H1 (cell line): ENCODE results near the gene BAD. TPM values are rescaled to one million over a fixed set of nuclear protein-coding genes. Genes with fewer than 3 reads are reported as not detected.

ENCODE experiments used
- CTCF ChIA-PET: fragments of 300-600 bp; sonication (Branson Sonifier 250); formaldehyde crosslinking; loops from one replicate; lab custom pipeline; 2021; ENCODE audit not compliant: partially characterized antibody; lab: Charles Lee
- POLR2A ChIA-PET: fragments of 300-600 bp; sonication (Branson Sonifier 250); formaldehyde crosslinking; loops from one replicate; lab custom pipeline; 2021; ENCODE audit warnings: inconsistent platforms; ENCODE audit not compliant: partially characterized antibody; lab: Charles Lee
- DNase-seq, 2 experiments: peaks; one replicate each; pipeline versions ENCODE4 v3.0.0 to v3.0.0-alpha.2; 2010 to 2022; ENCODE audit warnings: low spot score in 2 of 2, low read depth in 1 of 2, mixed read lengths in 1 of 2
- FAIRE-seq: peaks from 2 replicates; lab custom pipeline; 2011; peaks lifted over from hg19 to GRCh38; lab: Jason Lieb, UNC
- H2AFZ ChIP-seq: 2 replicates; pipeline ENCODE4 v1.8.1; 2012; ENCODE audit warnings: low read length, inconsistent platforms
- H2AK5ac ChIP-seq: 2 replicates; pipeline ENCODE4 v1.6.1; 2013; ENCODE audit warnings: low read depth, low read length
- H2BK120ac ChIP-seq: replicated peaks from 2 replicates; pipeline ENCODE3; 2013; ENCODE audit warnings: low read depth, low read length, inconsistent platforms
- H2BK12ac ChIP-seq: 2 replicates; pipeline ENCODE4 v1.6.1; 2013; ENCODE audit warnings: low read depth, low read length
- H2BK15ac ChIP-seq: 2 replicates; pipeline ENCODE4 v1.6.1; 2013; ENCODE audit warnings: low read length
- H2BK20ac ChIP-seq: 2 replicates; pipeline ENCODE4 v1.6.1; 2013; ENCODE audit warnings: low read length
- H2BK5ac ChIP-seq: 2 replicates; pipeline ENCODE4 v1.6.1; 2013; ENCODE audit warnings: low read depth, low read length
- H3K14ac ChIP-seq: 2 replicates; pipeline ENCODE4 v1.6.1; 2013; ENCODE audit warnings: inconsistent platforms; ENCODE audit not compliant: insufficient read length
- H3K18ac ChIP-seq: 2 replicates; pipeline ENCODE4 v1.6.1; 2013; ENCODE audit warnings: low read length; ENCODE audit errors: extremely low read depth
- H3K23ac ChIP-seq: 2 replicates; pipeline ENCODE4 v1.6.1; 2013; ENCODE audit warnings: inconsistent platforms; ENCODE audit not compliant: insufficient read length
- H3K23me2 ChIP-seq: 2 replicates; pipeline ENCODE4 v1.6.1; 2013; ENCODE audit warnings: low read depth, low read length
- H3K27ac ChIP-seq: 2 replicates; pipeline ENCODE4 v1.6.1; 2011; ENCODE audit warnings: low read depth, low read length, inconsistent platforms
- H3K27me3 ChIP-seq, 4 experiments: replicated peaks in 1 of 4; 1 replicate in 1 of 4; 2 replicates in 3 of 4; pipeline versions ENCODE4 v1.6.1 to v1.8.1; 2011 to 2013; ENCODE audit warnings: low read length in 3 of 4, mild to moderate bottlenecking in 3 of 4, inconsistent platforms in 2 of 4, mixed read lengths in 2 of 4, moderate library complexity in 1 of 4; ENCODE audit not compliant: control insufficient read depth in 3 of 4, insufficient read depth in 3 of 4; ENCODE audit errors: extremely low read depth in 1 of 4
- H3K36me3 ChIP-seq, 4 experiments: 2 replicates each; pipeline versions ENCODE4 v1.6.1 to v1.8.1; 2011 to 2013; ENCODE audit warnings: mild to moderate bottlenecking in 4 of 4, low read length in 3 of 4, moderate library complexity in 2 of 4, control low read depth in 1 of 4, inconsistent platforms in 1 of 4; ENCODE audit not compliant: insufficient read depth in 4 of 4, control insufficient read depth in 2 of 4
- H3K4ac ChIP-seq: replicated peaks from 2 replicates; pipeline ENCODE3; 2013; ENCODE audit warnings: low read length, low read depth, mixed read lengths, inconsistent platforms; ENCODE audit not compliant: insufficient read length
- H3K4me1 ChIP-seq, 4 experiments: replicated peaks in 1 of 4; 1 replicate in 1 of 4; 2 replicates in 3 of 4; pipeline versions ENCODE4 v1.6.1 to v1.8.1; 2011 to 2013; ENCODE audit warnings: low read length in 3 of 4, inconsistent platforms in 2 of 4, mixed read lengths in 1 of 4; ENCODE audit not compliant: insufficient read depth in 4 of 4, control insufficient read depth in 3 of 4
- H3K4me2 ChIP-seq, 2 experiments: 2 replicates each; pipeline versions ENCODE4 v1.6.1 to v1.8.1; 2011 to 2013; ENCODE audit warnings: low read depth in 2 of 2, low read length in 2 of 2, control low read depth in 1 of 2, inconsistent platforms in 1 of 2, mild to moderate bottlenecking in 1 of 2; ENCODE audit not compliant: insufficient read depth in 1 of 2
- H3K4me3 ChIP-seq, 4 experiments: fragments of 200-600, 300-600 bp in 1 of 4; sonication (generic), shearing (Covaris generic), sonication (Bioruptor Twin) in 1 of 4; 2 replicates each; pipeline versions ENCODE4 v1.5.1 to v1.8.1; 2011 to 2016; ENCODE audit warnings: low read length in 4 of 4, low read depth in 3 of 4, control low read depth in 2 of 4, inconsistent platforms in 2 of 4, mild to moderate bottlenecking in 2 of 4, mixed read lengths in 1 of 4, moderate library complexity in 1 of 4; ENCODE audit not compliant: insufficient read depth in 2 of 4; ENCODE audit errors: extremely low read depth in 1 of 4
- H3K56ac ChIP-seq: replicated peaks from 2 replicates; pipeline ENCODE3; 2013; ENCODE audit warnings: low read depth, mild to moderate bottlenecking, mixed read lengths, low read length, inconsistent platforms; ENCODE audit not compliant: insufficient read length
- H3K79me1 ChIP-seq: 2 replicates; pipeline ENCODE4 v1.6.1; 2013; ENCODE audit warnings: low read depth, low read length, control low read depth
- H3K79me2 ChIP-seq, 2 experiments: 2 replicates each; pipeline versions ENCODE4 v1.6.1 to v1.8.1; 2012 to 2013; ENCODE audit warnings: low read length in 2 of 2, mild to moderate bottlenecking in 2 of 2, inconsistent platforms in 1 of 2; ENCODE audit not compliant: insufficient read depth in 2 of 2, control insufficient read depth in 1 of 2
- H3K9ac ChIP-seq, 4 experiments: replicated peaks in 1 of 4; 1 replicate in 1 of 4; 2 replicates in 3 of 4; pipeline versions ENCODE4 v1.6.1 to v1.8.1; 2011 to 2013; ENCODE audit warnings: low read depth in 3 of 4, low read length in 3 of 4, control low read depth in 2 of 4, mild to moderate bottlenecking in 2 of 4, moderate library complexity in 2 of 4, inconsistent platforms in 1 of 4; ENCODE audit errors: extremely low read depth in 1 of 4
- H3K9me3 ChIP-seq, 2 experiments: 2 replicates each; pipeline versions ENCODE4 v1.6.1 to v1.8.1; 2012 to 2013; ENCODE audit warnings: mild to moderate bottlenecking in 2 of 2, moderate library complexity in 2 of 2, control low read depth in 1 of 2, inconsistent platforms in 1 of 2, low read depth in 1 of 2, low read length in 1 of 2, mixed read lengths in 1 of 2; ENCODE audit not compliant: insufficient read depth in 2 of 2
- H4K20me1 ChIP-seq, 2 experiments: replicated peaks in 1 of 2; 2 replicates each; pipeline versions ENCODE3 to v1.8.1; 2011 to 2013; ENCODE audit warnings: inconsistent platforms in 2 of 2, low read length in 2 of 2, mild to moderate bottlenecking in 1 of 2; ENCODE audit not compliant: insufficient read depth in 2 of 2, control insufficient read depth in 1 of 2
- H4K5ac ChIP-seq: 2 replicates; pipeline ENCODE4 v1.6.1; 2013; ENCODE audit warnings: low read length, low read depth, mixed read lengths, inconsistent platforms; ENCODE audit not compliant: insufficient read length
- H4K8ac ChIP-seq: 2 replicates; pipeline ENCODE4 v1.8.0; 2013; ENCODE audit warnings: mild to moderate bottlenecking, moderate library complexity, low read length, inconsistent platforms; ENCODE audit not compliant: insufficient read depth; ENCODE audit errors: extremely low read depth
- H4K91ac ChIP-seq: replicated peaks from 2 replicates; pipeline ENCODE3; 2013; ENCODE audit warnings: low read length, mixed read lengths, inconsistent platforms; ENCODE audit not compliant: insufficient read length
- CBX8 ChIP-seq: fragments of 300-800, 300-1000 bp; sonication (generic); IDR thresholded peaks from 2 replicates; pipeline ENCODE4 v1.7.1; 2016; ENCODE audit warnings: low read depth, low read length, borderline replicate concordance
- HDAC2 ChIP-seq, 2 experiments: fragments of 300-600 bp in 1 of 2; sonication (generic) in 1 of 2; IDR thresholded peaks; 2 replicates each; pipeline ENCODE4 v1.6.1; 2011 to 2012; ENCODE audit warnings: low read depth in 2 of 2, low read length in 2 of 2, mild to moderate bottlenecking in 2 of 2, moderate library complexity in 2 of 2, borderline replicate concordance in 1 of 2, inconsistent platforms in 1 of 2
- HDAC6 ChIP-seq: IDR thresholded peaks from one replicate; pipeline ENCODE4 v1.7.1; 2012; ENCODE audit warnings: low read depth, mild to moderate bottlenecking, inconsistent platforms, low read length, moderate library complexity
- RAD21 ChIP-seq, 2 experiments: IDR thresholded peaks in 1 of 2; conservative IDR thresholded peaks in 1 of 2; 2 replicates each; pipeline ENCODE4 v1.6.1; 2011; ENCODE audit warnings: low read depth in 2 of 2, low read length in 2 of 2, improper control_type of control experiment in 1 of 2, inconsistent platforms in 1 of 2, mild to moderate bottlenecking in 1 of 2, moderate library complexity in 1 of 2
- SIRT6 ChIP-seq: IDR thresholded peaks from one replicate; pipeline ENCODE4 v1.7.1; 2012; ENCODE audit warnings: low read length, inconsistent platforms
- TCF12 ChIP-seq: IDR thresholded peaks from 2 replicates; pipeline ENCODE4 v1.6.1; 2011; ENCODE audit warnings: low read depth, mild to moderate bottlenecking, low read length
- WGBS, 2 experiments: shearing (Covaris generic) in 1 of 2; methylation state at CpG; one replicate each; pipeline versions ENCODE4 v1.1.6 to v1.1.7; 2013 to 2015; ENCODE audit warnings: low lambda C conversion rate in 2 of 2, mixed read lengths in 2 of 2, inconsistent platforms in 1 of 2, low coverage in 1 of 2, missing lambda C conversion rate in 1 of 2; ENCODE audit not compliant: insufficient replicate concordance in 2 of 2, insufficient coverage in 1 of 2, insufficient read length in 1 of 2; ENCODE audit errors: extremely low coverage in 1 of 2, missing lambda C conversion rate in 1 of 2; 5-methylcytosine and 5-hydroxymethylcytosine counted together
- polyA plus RNA-seq, 7 experiments: library from polyadenylated mRNA; depleted of rRNA in 3 of 7; stranded (reverse) in 5 of 7; unstranded in 2 of 7; fragments of >200 nt in 5 of 7; fragments of 200-250 nt in 2 of 7; gene quantifications; 1 replicate in 5 of 7; 2 replicates in 1 of 7; 4 replicates in 1 of 7; pipeline versions ENCODE4 v1.2.1 to v1.2.3, GENCODE V29; 2011 to 2013; ENCODE audit warnings: missing spikeins in 2 of 7, mixed read lengths in 2 of 7
- total RNA-seq: library from RNA; stranded (reverse); fragmentation: NEBNext Ultra II Directional; extraction: Animal tissue kit (Norgen Biotek cat#: 25700); gene quantifications from 2 replicates; pipeline ENCODE4 v1.2.1, GENCODE V29; 2021
- TF ChIP-seq, protein P1 (sequence below): IDR thresholded peaks from 2 replicates; pipeline ENCODE4 v1.6.1; 2012; ENCODE audit warnings: inconsistent platforms
- TF ChIP-seq, protein P2 (sequence below), 3 experiments: IDR thresholded peaks; 1 replicate in 2 of 3; 2 replicates in 1 of 3; pipeline versions ENCODE4 v1.5.1 to v1.6.1; 2011; ENCODE audit warnings: low read length in 3 of 3, mild to moderate bottlenecking in 3 of 3, inconsistent platforms in 2 of 3, low read depth in 1 of 3, moderate library complexity in 1 of 3; ENCODE audit not compliant: insufficient read depth in 1 of 3; ENCODE audit errors: control extremely low read depth in 1 of 3

The BAD gene
- total and polyA plus RNA-seq, 2 of the 8 experiments (the other 6 are each of a cell fraction or from before 2014, with no cell fraction given): 23.1 to 33.7 TPM

DNA sequence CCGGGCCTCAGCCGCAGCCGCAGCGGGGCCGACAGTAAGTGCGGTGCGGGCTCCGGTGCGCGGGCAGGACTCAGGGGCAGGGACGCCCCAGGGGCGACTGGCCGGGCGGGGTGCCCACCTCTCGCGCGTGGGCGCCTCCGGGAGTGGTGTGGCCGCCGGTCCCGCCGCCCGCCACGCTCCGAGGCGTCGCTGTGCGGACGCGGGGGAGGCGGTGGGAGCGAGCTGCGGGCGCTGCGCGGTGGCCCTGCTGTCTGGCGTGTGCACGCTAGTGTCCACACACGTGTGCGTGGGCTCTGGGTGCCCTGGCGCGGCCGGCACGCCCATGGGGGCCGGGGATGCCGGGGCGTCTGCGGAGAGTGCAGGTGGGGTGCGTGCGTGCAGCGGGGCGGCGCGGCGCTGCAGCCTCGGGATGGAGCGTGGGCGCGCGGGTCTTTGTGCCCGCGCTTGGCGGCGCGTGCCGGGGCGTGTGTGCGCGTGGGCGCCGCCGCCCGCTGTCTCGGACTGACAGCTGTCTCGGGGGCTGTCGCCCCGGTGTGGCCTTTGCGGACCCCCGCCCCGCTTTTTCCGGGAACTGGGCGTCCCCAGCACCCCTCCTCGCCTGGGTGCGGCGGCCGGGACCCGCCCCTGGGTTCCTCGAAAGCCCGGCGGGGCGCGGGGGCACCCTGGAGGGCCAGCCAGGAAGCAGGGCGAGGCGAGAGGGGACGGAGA is 7.4 kb upstream of the BAD start:
- no peak overlapping the region for H3K4ac ChIP-seq
- H3K79me2 ChIP-seq: no peaks in the 10 kb centered on the region
- 5% methylated on average over 13 of the region's 96 CpGs; no CpG with 5 or more reads in 1 of the 2 experiments for WGBS, 2 experiments
- no peak overlapping the region for H4K5ac ChIP-seq
- H3K27me3 ChIP-seq: peaks cover 64 to 79% (median 74%) of the 10 kb centered on the region in 4 experiments
- H3K18ac ChIP-seq: no peak overlapping the region
- no peak overlapping the region for H3K14ac ChIP-seq
- peaks cover 5% of the 10 kb centered on the region; the same call in 1 of the 2 replicates for H3K23me2 ChIP-seq
- H3K27ac ChIP-seq: no peak overlapping the region
- no peak overlapping the region for H3K56ac ChIP-seq
- no peak overlapping the region for H2BK120ac ChIP-seq
- FAIRE-seq (no peak), DNase-seq (no peak)
- peaks cover 5 to 25% of the 10 kb centered on the region in 2 experiments for H4K20me1 ChIP-seq
- peak overlapping the region; percentile 20 to 88 for H3K4me2 ChIP-seq
- no peak overlapping the region for H4K91ac ChIP-seq
- peaks cover 0 to 14% (median 3%) of the 10 kb centered on the region in 4 experiments; a peak in 5 of 7 replicates for H3K4me1 ChIP-seq
- no peak overlapping the region for H2BK15ac ChIP-seq
- H4K8ac ChIP-seq: no peak overlapping the region
- H2AK5ac ChIP-seq: no peak overlapping the region
- H3K23ac ChIP-seq: no peak overlapping the region
- H3K9ac ChIP-seq: no peak overlapping the region
- H3K36me3 ChIP-seq: peaks cover 0 to 9% (median 0%) of the 10 kb centered on the region in 4 experiments; a peak in 1 of 8 replicates
- ChIA-PET CTCF (interaction anchor here (0.8 to 11.4 kb wide), 3 partner anchors 11 to 88 kb away, joined by 3 to 134 read pairs (median 4); partner anchors contain the start of genes CATSPERZ, ESRRA, NUDT22 and TRPT1), POLR2A (interaction anchor here (1.0 to 2.8 kb wide), 6 partner anchors 8 to 43 kb away, joined by 3 to 10 read pairs (median 6); partner anchors contain the start of gene BAD)
- H3K79me1 ChIP-seq: no peaks in the 10 kb centered on the region
- H2BK20ac ChIP-seq: no peak overlapping the region
- no peak overlapping the region for H2BK12ac ChIP-seq
- H3K9me3 ChIP-seq: no peaks in the 10 kb centered on the region
- no peak overlapping the region for H2AFZ ChIP-seq
- no peak overlapping the region for H2BK5ac ChIP-seq
- peak overlapping the region; percentile 21 to 64 (median 34) for H3K4me3 ChIP-seq
- TF ChIP-seq, protein P1, sequence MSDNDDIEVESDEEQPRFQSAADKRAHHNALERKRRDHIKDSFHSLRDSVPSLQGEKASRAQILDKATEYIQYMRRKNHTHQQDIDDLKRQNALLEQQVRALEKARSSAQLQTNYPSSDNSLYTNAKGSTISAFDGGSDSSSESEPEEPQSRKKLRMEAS: no peak
- TF ChIP-seq TCF12: no peak
- TF ChIP-seq SIRT6: no peak
- no peak for TF ChIP-seq CBX8
- TF ChIP-seq HDAC2 (IDR thresholded peaks at IDR 0.05; ENCODE audit: borderline replicate concordance in 1 of 2, low read depth in 2 of 2, low read length in 2 of 2): no peak
- no peak for TF ChIP-seq RAD21 (IDR thresholded peaks at IDR 0.05 in 1 of 2, conservative IDR thresholded peaks at IDR 0.05 in 1 of 2; ENCODE audit: low read depth in 2 of 2, low read length in 2 of 2)
- TF ChIP-seq HDAC6: no peak
- TF ChIP-seq, protein P2, sequence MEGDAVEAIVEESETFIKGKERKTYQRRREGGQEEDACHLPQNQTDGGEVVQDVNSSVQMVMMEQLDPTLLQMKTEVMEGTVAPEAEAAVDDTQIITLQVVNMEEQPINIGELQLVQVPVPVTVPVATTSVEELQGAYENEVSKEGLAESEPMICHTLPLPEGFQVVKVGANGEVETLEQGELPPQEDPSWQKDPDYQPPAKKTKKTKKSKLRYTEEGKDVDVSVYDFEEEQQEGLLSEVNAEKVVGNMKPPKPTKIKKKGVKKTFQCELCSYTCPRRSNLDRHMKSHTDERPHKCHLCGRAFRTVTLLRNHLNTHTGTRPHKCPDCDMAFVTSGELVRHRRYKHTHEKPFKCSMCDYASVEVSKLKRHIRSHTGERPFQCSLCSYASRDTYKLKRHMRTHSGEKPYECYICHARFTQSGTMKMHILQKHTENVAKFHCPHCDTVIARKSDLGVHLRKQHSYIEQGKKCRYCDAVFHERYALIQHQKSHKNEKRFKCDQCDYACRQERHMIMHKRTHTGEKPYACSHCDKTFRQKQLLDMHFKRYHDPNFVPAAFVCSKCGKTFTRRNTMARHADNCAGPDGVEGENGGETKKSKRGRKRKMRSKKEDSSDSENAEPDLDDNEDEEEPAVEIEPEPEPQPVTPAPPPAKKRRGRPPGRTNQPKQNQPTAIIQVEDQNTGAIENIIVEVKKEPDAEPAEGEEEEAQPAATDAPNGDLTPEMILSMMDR (IDR thresholded peaks at IDR 0.05; ENCODE audit: control extremely low read depth in 1 of 3, insufficient read depth in 1 of 3, low read depth in 1 of 3, low read length in 3 of 3): no peak
